GM23338 (cell line): Measurements from ENCODE around the gene MCAT. TPM values are rescaled to one million over a fixed set of nuclear protein-coding genes. Genes with fewer than 3 reads are reported as not detected.

Experiments used
- ATAC-seq: fragments of 200-7000 bp; cut with Tn5 transposase; 3 replicates; pipeline ENCODE4 v1.9.1; 2020
- DNase-seq: peaks from one replicate; pipeline ENCODE4 v3.0.0-alpha.2; 2015; ENCODE audit warnings: low spot score
- H2AFZ ChIP-seq: fragments of 200-600 bp; sonication (generic); 2 replicates; pipeline ENCODE4 v1.8.0; 2016; ENCODE audit warnings: antibody characterized with exemption, mild to moderate bottlenecking, moderate library complexity
- H3F3A ChIP-seq: fragments of 200-600 bp; sonication (generic); replicated peaks from 2 replicates; pipeline ENCODE4 v1.8.0; 2017; ENCODE audit warnings: antibody characterized with exemption, mixed run types, low read depth
- H3K27ac ChIP-seq: fragments of 200-600 bp; sonication (generic); 2 replicates; pipeline ENCODE4 v1.6.1; 2016; ENCODE audit warnings: low read depth
- H3K27me3 ChIP-seq: fragments of 200-600 bp; sonication (generic); 2 replicates; pipeline ENCODE4 v1.8.0; 2016; ENCODE audit warnings: mild to moderate bottlenecking, mixed run types, moderate library complexity; ENCODE audit not compliant: insufficient read depth
- H3K36me3 ChIP-seq: fragments of 200-600 bp; sonication (generic); 2 replicates; pipeline ENCODE4 v1.8.0; 2016; ENCODE audit warnings: mild to moderate bottlenecking; ENCODE audit not compliant: insufficient read depth
- H3K4me1 ChIP-seq: fragments of 200-600 bp; sonication (generic); 2 replicates; pipeline ENCODE4 v1.8.0; 2016; ENCODE audit warnings: mild to moderate bottlenecking, moderate library complexity; ENCODE audit not compliant: insufficient read depth
- H3K4me2 ChIP-seq: fragments of 200-600 bp; sonication (generic); 2 replicates; pipeline ENCODE4 v1.7.1; 2017; ENCODE audit warnings: mixed run types
- H3K4me3 ChIP-seq: fragments of 200-600 bp; sonication (generic); 2 replicates; pipeline ENCODE4 v1.6.1; 2016; ENCODE audit warnings: mixed run types
- H3K79me2 ChIP-seq: fragments of 200-600 bp; sonication (generic); replicated peaks from 2 replicates; pipeline ENCODE4 v1.8.0; 2017; ENCODE audit warnings: mild to moderate bottlenecking; ENCODE audit not compliant: insufficient read depth
- H3K9me2 ChIP-seq: fragments of 200-600 bp; sonication (generic); 2 replicates; pipeline ENCODE4 v1.8.0; 2017; ENCODE audit not compliant: insufficient read depth
- H4K20me1 ChIP-seq: fragments of 200-600 bp; sonication (generic); replicated peaks from 2 replicates; pipeline ENCODE4 v1.8.0; 2017; ENCODE audit warnings: mild to moderate bottlenecking; ENCODE audit not compliant: insufficient read depth
- H3K27ac Mint-ChIP-seq: 2 replicates; pipeline ENCODE4 v1.8.0; 2020; ENCODE audit warnings: inconsistent platforms, mild to moderate bottlenecking, moderate library complexity, mixed read lengths
- H3K27me3 Mint-ChIP-seq: 3 replicates; pipeline ENCODE4 v1.8.0; 2022; ENCODE audit warnings: low read depth, mild to moderate bottlenecking, moderate library complexity, mixed read lengths, inconsistent platforms; ENCODE audit not compliant: insufficient read depth, poor library complexity
- H3K36me3 Mint-ChIP-seq: 3 replicates; pipeline ENCODE4 v1.8.0; 2021; ENCODE audit warnings: low read depth, mild to moderate bottlenecking, inconsistent platforms, moderate library complexity, mixed read lengths
- H3K4me1 Mint-ChIP-seq: 3 replicates; pipeline ENCODE4 v1.8.0; 2020; ENCODE audit warnings: mild to moderate bottlenecking, inconsistent platforms, mixed read lengths
- H3K4me3 Mint-ChIP-seq: 3 replicates; pipeline ENCODE4 v1.8.0; 2021; ENCODE audit warnings: moderate library complexity, mild to moderate bottlenecking, inconsistent platforms, mixed read lengths
- H3K9me3 Mint-ChIP-seq: 3 replicates; pipeline ENCODE4 v1.8.0; 2020; ENCODE audit warnings: moderate library complexity, mild to moderate bottlenecking, inconsistent platforms, mixed read lengths
- CREB1 ChIP-seq: fragments of 250-450 bp; sonication (Bioruptor Pico); IDR thresholded peaks from 2 replicates; pipeline ENCODE4 v1.5.0; 2020; ENCODE audit warnings: low read depth, mild to moderate bottlenecking, moderate library complexity
- EZH2 ChIP-seq: fragments of 200-600 bp; sonication (generic); IDR thresholded peaks from one replicate; pipeline ENCODE4 v1.8.0; 2017; ENCODE audit warnings: antibody characterized with exemption, mild to moderate bottlenecking, low read depth; ENCODE audit not compliant: unreplicated experiment
- EZH2phosphoT487 ChIP-seq: fragments of 200-600 bp; sonication (generic); IDR thresholded peaks from one replicate; pipeline ENCODE4 v1.8.1; 2018; ENCODE audit warnings: antibody characterized with exemption; ENCODE audit not compliant: unreplicated experiment
- JUNB ChIP-seq: IDR thresholded peaks from one replicate; pipeline ENCODE4 v1.6.1; 2016; ENCODE audit warnings: antibody characterized with exemption; ENCODE audit not compliant: unreplicated experiment
- NANOG ChIP-seq: IDR thresholded peaks from 2 replicates; pipeline ENCODE4 v1.6.1; 2016; ENCODE audit warnings: antibody characterized with exemption, borderline replicate concordance
- POLR2AphosphoS5 ChIP-seq: IDR thresholded peaks from 2 replicates; pipeline ENCODE4 v1.6.1; 2016; ENCODE audit warnings: antibody characterized with exemption, low read depth
- REST ChIP-seq: IDR thresholded peaks from one replicate; pipeline ENCODE4 v1.6.1; 2018; ENCODE audit warnings: antibody characterized with exemption; ENCODE audit not compliant: unreplicated experiment
- STAT1 ChIP-seq: IDR thresholded peaks from one replicate; pipeline ENCODE4 v1.6.1; 2016; ENCODE audit warnings: antibody characterized with exemption; ENCODE audit not compliant: unreplicated experiment
- ZNF114 ChIP-seq: fragments of 250-450 bp; sonication (Bioruptor Pico); IDR thresholded peaks from 2 replicates; pipeline ENCODE4 v1.5.0; 2020; ENCODE audit warnings: mild to moderate bottlenecking, moderate library complexity
- ZNF331 ChIP-seq: fragments of 250-450 bp; sonication (Bioruptor Pico); IDR thresholded peaks from 2 replicates; pipeline ENCODE4 v1.5.0; 2020; ENCODE audit warnings: low read depth, mild to moderate bottlenecking, moderate library complexity
- long read RNA-seq: library from polyadenylated mRNA; unstranded; transcript quantifications from one replicate; pipeline ENCODE4 v2.0.0, GENCODE V29; 2020; ENCODE audit not compliant: unreplicated experiment
- polyA plus RNA-seq: library from polyadenylated mRNA; unstranded; fragments of >200 nt; fragmentation: Nextera tagmentation; extraction: Ambion mirVana; gene quantifications from 2 replicates; pipeline ENCODE4 v1.2.1, GENCODE V29; 2016
- total RNA-seq: library from RNA; depleted of rRNA; stranded (reverse); fragments of >200 nt; shearing (Covaris generic); gene quantifications from 2 replicates; pipeline ENCODE4 v1.2.3, GENCODE V29; 2014; rRNA removed
- TF ChIP-seq, protein P1 (sequence below), 2 experiments: fragments of 200-600 bp in 1 of 2; sonication (generic) in 1 of 2; conservative IDR thresholded peaks; 2 replicates each; pipeline versions ENCODE4 v1.5.1 to v1.6.1; 2016 to 2017; ENCODE audit warnings: antibody characterized with exemption in 2 of 2, low read depth in 2 of 2, mild to moderate bottlenecking in 2 of 2, moderate library complexity in 1 of 2
- TF ChIP-seq, protein P2 (sequence below): fragments of 250-450 bp; sonication (Bioruptor Pico); IDR thresholded peaks from 2 replicates; pipeline ENCODE4 v1.5.0; 2020; ENCODE audit warnings: mild to moderate bottlenecking, moderate library complexity
- TF ChIP-seq, protein P3 (sequence below): IDR thresholded peaks from 2 replicates; pipeline ENCODE4 v1.6.1; 2016; ENCODE audit warnings: antibody characterized with exemption

MCAT gene
- total RNA-seq (12.3 and 16.9 TPM in 2 replicates), polyA plus RNA-seq (9.7 and 10.4 TPM in 2 replicates)
- long read RNA-seq, transcript MCAT-201 (4 exons, 2,056 nt), result major isoform, 16 of 20 reads
- long read RNA-seq, partial matches to known transcripts, result 1 of 20 reads
- long read RNA-seq, other reads (novel, unspliced or antisense), result 1 of 20 reads

DNA sequence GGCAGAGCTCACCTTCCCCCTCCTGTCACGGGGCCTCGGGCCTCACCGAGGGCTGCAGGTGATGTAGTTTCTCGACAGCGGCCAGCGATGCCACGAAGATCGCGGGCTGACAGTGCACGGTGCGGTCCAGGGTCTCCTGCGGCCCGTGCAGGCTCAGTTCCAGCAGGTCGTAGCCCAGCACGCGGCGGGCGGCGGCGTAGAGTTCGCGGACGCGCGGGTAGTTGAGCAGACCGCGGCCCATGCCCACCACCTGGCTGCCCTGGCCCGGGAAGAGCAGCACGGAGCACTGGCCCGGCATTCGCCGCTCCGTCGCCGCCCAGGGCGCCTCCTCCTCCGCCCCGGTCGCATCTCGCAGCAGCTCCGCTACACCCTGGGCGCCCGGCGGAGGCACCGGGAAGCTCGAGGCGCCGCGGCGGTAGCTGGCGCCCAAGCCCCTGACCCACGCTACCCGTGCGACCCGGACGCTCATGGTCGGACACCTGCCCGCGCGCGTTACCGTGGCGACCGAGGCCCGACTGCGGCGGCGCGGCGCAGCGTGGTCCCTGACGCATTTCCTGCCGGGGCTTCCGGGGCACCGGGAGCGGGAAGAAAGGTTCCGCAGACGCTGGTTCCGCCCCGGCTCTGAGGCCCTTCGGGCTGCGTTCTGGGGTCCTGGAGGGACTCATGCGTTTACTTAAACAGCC lies at the start of gene MCAT:
MCAT (minus strand) TSS at position 519 of the 683 bp plus-strand sequence; CDS start at position 469, 50 bp downstream.
- H2AFZ ChIP-seq, result peak within 1 kb of the TSS; percentile 92

More for the DNA sequence above, at the start of gene MCAT:
- H3K27ac ChIP-seq, result no peak within 1 kb of the TSS
- Mint-ChIP-seq H3K36me3 (peaks cover 27% of the 10 kb centered on the region; the same call in 2 of the 3 replicates), H3K4me3 (peak within 1 kb of the TSS; percentile 89), H3K4me1 (peaks cover 6% of the 10 kb centered on the region; the same call in 2 of the 3 replicates), H3K27me3 (peaks cover 7% of the 10 kb centered on the region), H3K9me3 (no peaks in the 10 kb centered on the region), H3K27ac (peak within 1 kb of the TSS; percentile 59; the same call in 1 of the 2 replicates)
- peaks cover 5% of the 10 kb centered on the region for H4K20me1 ChIP-seq
- peak within 1 kb of the TSS; percentile 87 for H3K4me3 ChIP-seq
- no peaks in the 10 kb centered on the region for H3K36me3 ChIP-seq
- H3K4me2 ChIP-seq, result peak within 1 kb of the TSS; percentile 92
- H3K9me2 ChIP-seq, result no peaks in the 10 kb centered on the region
- TF ChIP-seq, protein P1, sequence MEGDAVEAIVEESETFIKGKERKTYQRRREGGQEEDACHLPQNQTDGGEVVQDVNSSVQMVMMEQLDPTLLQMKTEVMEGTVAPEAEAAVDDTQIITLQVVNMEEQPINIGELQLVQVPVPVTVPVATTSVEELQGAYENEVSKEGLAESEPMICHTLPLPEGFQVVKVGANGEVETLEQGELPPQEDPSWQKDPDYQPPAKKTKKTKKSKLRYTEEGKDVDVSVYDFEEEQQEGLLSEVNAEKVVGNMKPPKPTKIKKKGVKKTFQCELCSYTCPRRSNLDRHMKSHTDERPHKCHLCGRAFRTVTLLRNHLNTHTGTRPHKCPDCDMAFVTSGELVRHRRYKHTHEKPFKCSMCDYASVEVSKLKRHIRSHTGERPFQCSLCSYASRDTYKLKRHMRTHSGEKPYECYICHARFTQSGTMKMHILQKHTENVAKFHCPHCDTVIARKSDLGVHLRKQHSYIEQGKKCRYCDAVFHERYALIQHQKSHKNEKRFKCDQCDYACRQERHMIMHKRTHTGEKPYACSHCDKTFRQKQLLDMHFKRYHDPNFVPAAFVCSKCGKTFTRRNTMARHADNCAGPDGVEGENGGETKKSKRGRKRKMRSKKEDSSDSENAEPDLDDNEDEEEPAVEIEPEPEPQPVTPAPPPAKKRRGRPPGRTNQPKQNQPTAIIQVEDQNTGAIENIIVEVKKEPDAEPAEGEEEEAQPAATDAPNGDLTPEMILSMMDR (conservative IDR thresholded peaks at IDR 0.05; ENCODE audit: low read depth in 2 of 2), result no peak
- TF ChIP-seq CREB1 (CRISPR knock-in tag) (peak; percentile 78), ZNF331 (CRISPR knock-in tag) (no peak), POLR2AphosphoS5 (peak; percentile 74), EZH2phosphoT487 (no peak), STAT1 (no peak), EZH2 (no peak), JUNB (no peak), REST (no peak), NANOG (no peak), ZNF114 (no peak)
- TF ChIP-seq, protein P2, sequence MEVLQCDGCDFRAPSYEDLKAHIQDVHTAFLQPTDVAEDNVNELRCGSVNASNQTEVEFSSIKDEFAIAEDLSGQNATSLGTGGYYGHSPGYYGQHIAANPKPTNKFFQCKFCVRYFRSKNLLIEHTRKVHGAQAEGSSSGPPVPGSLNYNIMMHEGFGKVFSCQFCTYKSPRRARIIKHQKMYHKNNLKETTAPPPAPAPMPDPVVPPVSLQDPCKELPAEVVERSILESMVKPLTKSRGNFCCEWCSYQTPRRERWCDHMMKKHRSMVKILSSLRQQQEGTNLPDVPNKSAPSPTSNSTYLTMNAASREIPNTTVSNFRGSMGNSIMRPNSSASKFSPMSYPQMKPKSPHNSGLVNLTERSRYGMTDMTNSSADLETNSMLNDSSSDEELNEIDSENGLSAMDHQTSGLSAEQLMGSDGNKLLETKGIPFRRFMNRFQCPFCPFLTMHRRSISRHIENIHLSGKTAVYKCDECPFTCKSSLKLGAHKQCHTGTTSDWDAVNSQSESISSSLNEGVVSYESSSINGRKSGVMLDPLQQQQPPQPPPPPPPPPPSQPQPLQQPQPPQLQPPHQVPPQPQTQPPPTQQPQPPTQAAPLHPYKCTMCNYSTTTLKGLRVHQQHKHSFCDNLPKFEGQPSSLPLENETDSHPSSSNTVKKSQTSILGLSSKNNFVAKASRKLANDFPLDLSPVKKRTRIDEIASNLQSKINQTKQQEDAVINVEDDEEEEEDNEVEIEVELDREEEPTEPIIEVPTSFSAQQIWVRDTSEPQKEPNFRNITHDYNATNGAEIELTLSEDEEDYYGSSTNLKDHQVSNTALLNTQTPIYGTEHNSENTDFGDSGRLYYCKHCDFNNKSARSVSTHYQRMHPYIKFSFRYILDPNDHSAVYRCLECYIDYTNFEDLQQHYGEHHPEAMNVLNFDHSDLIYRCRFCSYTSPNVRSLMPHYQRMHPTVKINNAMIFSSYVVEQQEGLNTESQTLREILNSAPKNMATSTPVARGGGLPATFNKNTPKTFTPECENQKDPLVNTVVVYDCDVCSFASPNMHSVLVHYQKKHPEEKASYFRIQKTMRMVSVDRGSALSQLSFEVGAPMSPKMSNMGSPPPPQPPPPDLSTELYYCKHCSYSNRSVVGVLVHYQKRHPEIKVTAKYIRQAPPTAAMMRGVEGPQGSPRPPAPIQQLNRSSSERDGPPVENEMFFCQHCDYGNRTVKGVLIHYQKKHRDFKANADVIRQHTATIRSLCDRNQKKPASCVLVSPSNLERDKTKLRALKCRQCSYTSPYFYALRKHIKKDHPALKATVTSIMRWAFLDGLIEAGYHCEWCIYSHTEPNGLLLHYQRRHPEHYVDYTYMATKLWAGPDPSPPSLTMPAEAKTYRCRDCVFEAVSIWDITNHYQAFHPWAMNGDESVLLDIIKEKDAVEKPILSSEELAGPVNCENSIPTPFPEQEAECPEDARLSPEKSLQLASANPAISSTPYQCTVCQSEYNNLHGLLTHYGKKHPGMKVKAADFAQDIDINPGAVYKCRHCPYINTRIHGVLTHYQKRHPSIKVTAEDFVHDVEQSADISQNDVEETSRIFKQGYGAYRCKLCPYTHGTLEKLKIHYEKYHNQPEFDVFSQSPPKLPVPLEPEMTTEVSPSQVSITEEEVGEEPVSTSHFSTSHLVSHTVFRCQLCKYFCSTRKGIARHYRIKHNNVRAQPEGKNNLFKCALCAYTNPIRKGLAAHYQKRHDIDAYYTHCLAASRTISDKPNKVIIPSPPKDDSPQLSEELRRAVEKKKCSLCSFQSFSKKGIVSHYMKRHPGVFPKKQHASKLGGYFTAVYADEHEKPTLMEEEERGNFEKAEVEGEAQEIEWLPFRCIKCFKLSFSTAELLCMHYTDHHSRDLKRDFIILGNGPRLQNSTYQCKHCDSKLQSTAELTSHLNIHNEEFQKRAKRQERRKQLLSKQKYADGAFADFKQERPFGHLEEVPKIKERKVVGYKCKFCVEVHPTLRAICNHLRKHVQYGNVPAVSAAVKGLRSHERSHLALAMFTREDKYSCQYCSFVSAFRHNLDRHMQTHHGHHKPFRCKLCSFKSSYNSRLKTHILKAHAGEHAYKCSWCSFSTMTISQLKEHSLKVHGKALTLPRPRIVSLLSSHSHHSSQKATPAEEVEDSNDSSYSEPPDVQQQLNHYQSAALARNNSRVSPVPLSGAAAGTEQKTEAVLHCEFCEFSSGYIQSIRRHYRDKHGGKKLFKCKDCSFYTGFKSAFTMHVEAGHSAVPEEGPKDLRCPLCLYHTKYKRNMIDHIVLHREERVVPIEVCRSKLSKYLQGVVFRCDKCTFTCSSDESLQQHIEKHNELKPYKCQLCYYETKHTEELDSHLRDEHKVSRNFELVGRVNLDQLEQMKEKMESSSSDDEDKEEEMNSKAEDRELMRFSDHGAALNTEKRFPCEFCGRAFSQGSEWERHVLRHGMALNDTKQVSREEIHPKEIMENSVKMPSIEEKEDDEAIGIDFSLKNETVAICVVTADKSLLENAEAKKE, result no peak
- TF ChIP-seq, protein P3, sequence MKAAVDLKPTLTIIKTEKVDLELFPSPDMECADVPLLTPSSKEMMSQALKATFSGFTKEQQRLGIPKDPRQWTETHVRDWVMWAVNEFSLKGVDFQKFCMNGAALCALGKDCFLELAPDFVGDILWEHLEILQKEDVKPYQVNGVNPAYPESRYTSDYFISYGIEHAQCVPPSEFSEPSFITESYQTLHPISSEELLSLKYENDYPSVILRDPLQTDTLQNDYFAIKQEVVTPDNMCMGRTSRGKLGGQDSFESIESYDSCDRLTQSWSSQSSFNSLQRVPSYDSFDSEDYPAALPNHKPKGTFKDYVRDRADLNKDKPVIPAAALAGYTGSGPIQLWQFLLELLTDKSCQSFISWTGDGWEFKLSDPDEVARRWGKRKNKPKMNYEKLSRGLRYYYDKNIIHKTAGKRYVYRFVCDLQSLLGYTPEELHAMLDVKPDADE, result peak; percentile 75
- H3K4me1 ChIP-seq, result no peaks in the 10 kb centered on the region; the same call in 1 of the 2 replicates
- no peaks in the 10 kb centered on the region for H3K27me3 ChIP-seq
- peak; percentile 93 for ATAC-seq
- H3K79me2 ChIP-seq, result peaks cover 14% of the 10 kb centered on the region
- H3F3A ChIP-seq, result no peaks in the 10 kb centered on the region
- peak; percentile 84 for DNase-seq
